Left renal cortex interstitium (tissue), 4 donors: ENCODE measurements around the gene PTPN20. TPM values are rescaled to one million over a fixed set of nuclear protein-coding genes. Genes with fewer than 3 reads are reported as not detected.

Source experiments
- DNase-seq, 4 donors: peaks; one replicate each; pipeline ENCODE4 v3.0.0-alpha.2; 2013; ENCODE audit warnings: low read depth in 4 of 4, low spot score in 2 of 4, missing footprints in 1 of 4
- polyA plus RNA-seq, 4 donors: library from polyadenylated mRNA; unstranded; fragments of 120-200 nt; gene quantifications; one replicate each; pipeline ENCODE4 v1.2.1, GENCODE V29; 2013; ENCODE audit not compliant: insufficient read length in 4 of 4

Gene PTPN20
- polyA plus RNA-seq, 4 donors = 1.4 to 4.1 (median 3.3) TPM

GRCh38 chr10:47031901-47032465 lies 120.8 kb downstream of the PTPN20 start:
- DNase-seq = no peak

- DNase-seq = no peak
These were observed 121.9 kb downstream of the PTPN20 start for GRCh38 chr10:47033081-47033480.

- no peak for DNase-seq
These were observed 122.5 kb downstream of the PTPN20 start for GRCh38 chr10:47033541-47034270.

GRCh38 chr10:47034441-47035051 lies 123.3 kb downstream of the PTPN20 start:
- DNase-seq = no peak

GRCh38 chr10:47035171-47035818 lies 124.1 kb downstream of the PTPN20 start:
- no peak for DNase-seq

GRCh38 chr10:47035819-47036337 lies 124.7 kb downstream of the PTPN20 start:
- DNase-seq = no peak

- no peak for DNase-seq
These were observed 125.5 kb downstream of the PTPN20 start for GRCh38 chr10:47036771-47037170.

- DNase-seq = no peak
These were observed 126.6 kb downstream of the PTPN20 start for GRCh38 chr10:47037654-47038425.

- no peak for DNase-seq
These were observed 127.8 kb downstream of the PTPN20 start for GRCh38 chr10:47038881-47039561.

- DNase-seq = no peak
These were observed 128.3 kb downstream of the PTPN20 start for GRCh38 chr10:47039562-47039913.

- no peak for DNase-seq
These were observed 128.8 kb downstream of the PTPN20 start for GRCh38 chr10:47040041-47040491.

- no peak for DNase-seq
These were observed 129.5 kb downstream of the PTPN20 start for GRCh38 chr10:47040681-47041080.

- DNase-seq = no peak
These were observed 130.4 kb downstream of the PTPN20 start for GRCh38 chr10:47041396-47042198.

GRCh38 chr10:47042199-47042473 lies 130.9 kb downstream of the PTPN20 start:
- no peak for DNase-seq

- no peak for DNase-seq
These were observed 131.8 kb downstream of the PTPN20 start for GRCh38 chr10:47042780-47043750.

GRCh38 chr10:47043928-47044538 lies 132.8 kb downstream of the PTPN20 start:
- no peak for DNase-seq

- no peak for DNase-seq
These were observed 133.5 kb downstream of the PTPN20 start for GRCh38 chr10:47044741-47045140.
